GM20000 (cell line): ENCODE results near the gene E2F4.

Experiments used
- DNase-seq: peaks from one replicate; pipeline ENCODE4 v3.0.0; 2012; ENCODE audit warnings: low spot score
- CTCF ChIP-seq: IDR thresholded peaks from 2 replicates; pipeline ENCODE4 v1.5.1; 2012; ENCODE audit warnings: mild to moderate bottlenecking, control low read depth; ENCODE audit errors: extremely low read depth, missing control alignments

Gene E2F4

GRCh38 chr16:67199011-67199807 is 7.3 kb downstream of the E2F4 start, which contains the start of gene ELMO3:
Gene ELMO3 (plus strand): TSS chr16:67199131. CDS start chr16:67199327, 196 bp downstream.
- no peak for TF ChIP-seq CTCF
- DNase-seq: no peak

GRCh38 chr16:67199808-67200198 is 7.8 kb downstream of the E2F4 start:
- TF ChIP-seq CTCF: no peak
- DNase-seq: no peak

- peak; percentile 28 for DNase-seq
These were observed 8.5 kb downstream of the E2F4 start for GRCh38 chr16:67200491-67200890.

GRCh38 chr16:67201411-67202345 is 9.7 kb downstream of the E2F4 start:
- peak; percentile 15 for DNase-seq
- TF ChIP-seq CTCF: no peak

More at GRCh38 chr16:67200491-67200890, 8.5 kb downstream of the E2F4 start:
- no peak for TF ChIP-seq CTCF

- TF ChIP-seq CTCF: no peak
- no peak for DNase-seq
These were observed 10.5 kb downstream of the E2F4 start for GRCh38 chr16:67202426-67202825.

- peak; percentile 13 for DNase-seq
- TF ChIP-seq CTCF: no peak
These were observed 11.1 kb downstream of the E2F4 start for GRCh38 chr16:67202956-67203493.

GRCh38 chr16:67204076-67204475 is 12.1 kb downstream of the E2F4 start:
- no peak for DNase-seq
- no peak for TF ChIP-seq CTCF
